GM12801 (cell line): ENCODE results near the gene MTUS2.

Experiments
- TF ChIP-seq, protein P1 (sequence below): IDR thresholded peaks from one replicate; pipeline ENCODE4 v1.5.1; 2011; ENCODE audit warnings: control low read depth; ENCODE audit not compliant: insufficient read length; ENCODE audit errors: extremely low read depth

MTUS2 gene

DNA sequence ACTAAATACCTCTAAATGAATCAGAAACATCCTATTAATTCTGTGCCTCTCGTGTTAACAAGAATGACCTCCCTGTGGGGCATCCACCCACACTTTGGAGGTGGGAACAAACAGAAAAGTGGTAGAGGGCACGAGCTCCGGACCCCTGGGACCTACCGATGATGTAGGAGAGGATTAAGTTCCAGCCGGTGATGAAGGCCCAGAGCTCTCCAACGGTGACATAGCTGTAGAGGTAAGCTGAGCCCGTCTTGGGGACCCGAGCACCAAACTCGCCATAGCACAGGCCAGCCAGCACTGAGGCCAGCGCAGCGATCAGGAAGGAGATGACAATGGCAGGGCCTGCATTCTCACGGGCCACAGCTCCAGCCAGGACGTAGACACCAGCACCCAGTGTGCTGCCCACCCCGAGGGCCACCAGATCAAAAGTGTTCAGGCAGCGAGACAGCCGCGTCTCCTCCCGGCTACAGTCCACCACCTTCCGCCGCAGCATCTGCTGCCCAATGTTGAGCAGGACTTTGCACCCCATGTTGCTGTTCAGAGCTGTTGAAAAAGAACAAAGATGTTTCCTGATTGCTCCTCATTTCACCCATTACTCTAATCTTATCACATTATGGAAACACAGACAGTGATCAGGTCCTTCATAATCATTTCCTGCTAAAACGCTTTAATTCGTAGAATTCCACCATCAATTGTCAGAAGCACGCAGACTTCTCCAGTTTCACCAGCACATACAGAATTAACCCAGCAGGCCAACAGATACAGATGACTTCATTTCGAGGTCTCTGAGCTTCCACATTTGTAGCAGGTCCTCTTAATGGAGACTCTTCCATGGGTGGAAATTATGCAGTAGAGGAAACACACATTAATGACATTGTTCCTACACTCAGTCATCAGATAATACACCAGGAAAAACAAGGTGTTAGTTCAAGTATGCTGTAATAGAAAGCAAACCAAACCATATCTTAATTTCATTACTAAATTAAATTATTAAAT is 715.8 kb downstream of the MTUS2 start:
- TF ChIP-seq, protein P1, sequence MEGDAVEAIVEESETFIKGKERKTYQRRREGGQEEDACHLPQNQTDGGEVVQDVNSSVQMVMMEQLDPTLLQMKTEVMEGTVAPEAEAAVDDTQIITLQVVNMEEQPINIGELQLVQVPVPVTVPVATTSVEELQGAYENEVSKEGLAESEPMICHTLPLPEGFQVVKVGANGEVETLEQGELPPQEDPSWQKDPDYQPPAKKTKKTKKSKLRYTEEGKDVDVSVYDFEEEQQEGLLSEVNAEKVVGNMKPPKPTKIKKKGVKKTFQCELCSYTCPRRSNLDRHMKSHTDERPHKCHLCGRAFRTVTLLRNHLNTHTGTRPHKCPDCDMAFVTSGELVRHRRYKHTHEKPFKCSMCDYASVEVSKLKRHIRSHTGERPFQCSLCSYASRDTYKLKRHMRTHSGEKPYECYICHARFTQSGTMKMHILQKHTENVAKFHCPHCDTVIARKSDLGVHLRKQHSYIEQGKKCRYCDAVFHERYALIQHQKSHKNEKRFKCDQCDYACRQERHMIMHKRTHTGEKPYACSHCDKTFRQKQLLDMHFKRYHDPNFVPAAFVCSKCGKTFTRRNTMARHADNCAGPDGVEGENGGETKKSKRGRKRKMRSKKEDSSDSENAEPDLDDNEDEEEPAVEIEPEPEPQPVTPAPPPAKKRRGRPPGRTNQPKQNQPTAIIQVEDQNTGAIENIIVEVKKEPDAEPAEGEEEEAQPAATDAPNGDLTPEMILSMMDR, result no peak

DNA sequence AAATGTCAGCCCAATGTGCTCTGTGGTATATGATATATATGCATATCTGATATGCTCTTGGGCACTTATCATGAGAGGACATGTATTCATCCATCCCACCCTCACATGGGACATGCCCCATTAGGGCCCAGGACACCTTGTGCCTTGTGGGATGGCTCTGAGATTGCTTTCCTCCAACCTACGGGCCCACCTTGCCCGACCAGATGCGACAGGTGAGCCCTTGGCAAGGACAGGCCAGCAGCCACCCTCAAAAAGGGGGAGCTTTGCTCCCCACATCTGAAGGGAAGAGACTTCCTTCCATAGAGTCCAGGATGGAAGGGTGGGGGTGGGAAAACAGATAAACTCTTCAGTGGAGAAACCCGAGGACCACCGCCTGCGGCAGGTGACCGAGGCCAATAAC is 716.7 kb downstream of the MTUS2 start:
- TF ChIP-seq, protein P1, result no peak

DNA sequence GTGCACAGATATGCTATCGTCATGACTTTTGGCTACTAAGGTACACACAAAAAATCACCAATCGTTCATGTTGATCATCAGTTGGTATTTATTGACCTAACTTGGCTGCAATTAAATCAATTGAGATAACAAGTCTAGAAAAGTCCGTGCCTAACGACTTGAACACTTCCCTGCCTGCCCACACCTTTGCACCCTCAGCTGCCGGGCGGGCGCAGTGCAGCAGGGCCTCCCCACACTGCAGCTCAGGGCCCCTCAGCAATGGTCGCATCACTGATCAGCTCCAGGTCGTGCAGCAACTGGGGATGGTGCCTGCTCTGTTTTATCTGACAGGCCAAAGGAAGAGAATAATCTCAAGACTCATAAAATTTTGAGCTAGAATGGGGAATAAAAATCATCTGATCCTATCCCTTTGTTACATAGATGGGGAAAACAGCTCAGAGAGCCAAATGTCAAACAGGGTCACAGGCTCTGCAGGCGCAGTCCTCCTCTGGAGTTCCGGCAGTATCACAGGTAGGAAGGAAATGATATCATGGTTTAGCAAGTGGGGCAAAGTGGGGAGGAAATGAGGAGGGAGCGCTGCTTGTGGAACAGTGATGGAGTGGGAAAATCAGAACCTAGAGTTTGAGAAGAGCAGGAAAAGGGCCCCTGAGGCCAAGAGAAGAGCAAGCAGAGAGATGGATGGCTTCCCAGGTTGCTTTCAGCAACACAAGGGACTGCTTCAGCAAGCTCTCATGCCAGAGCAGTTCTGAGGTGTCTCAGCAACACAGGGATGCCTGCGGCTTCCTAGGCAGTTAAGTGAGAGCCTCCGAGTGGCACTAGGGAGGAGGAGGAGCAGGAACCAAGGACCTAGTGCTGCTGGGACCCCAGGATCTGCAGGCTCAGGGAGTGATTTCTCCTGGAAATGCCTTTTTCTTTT is 717.9 kb downstream of the MTUS2 start:
- TF ChIP-seq, protein P1, result no peak

DNA sequence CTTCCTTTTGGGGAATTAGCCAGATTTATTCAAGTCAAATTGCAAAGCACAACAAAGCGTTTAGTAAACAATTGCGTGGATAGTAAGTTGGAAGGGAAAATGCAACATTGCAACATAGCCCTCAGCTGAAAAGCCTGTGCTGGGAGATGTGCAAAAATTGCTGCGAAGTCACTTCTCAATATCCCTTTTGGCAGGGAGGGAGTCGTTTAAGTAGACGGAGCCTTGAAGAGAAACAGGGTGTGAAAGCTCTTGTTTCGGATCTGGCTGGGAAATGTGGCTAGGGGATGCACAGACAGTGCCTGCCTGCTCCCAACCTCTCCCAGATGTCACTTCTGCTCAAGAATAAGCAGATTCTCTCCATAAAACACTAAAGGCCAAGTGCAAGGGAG is 718.5 kb downstream of the MTUS2 start:
- TF ChIP-seq, protein P1, result no peak

DNA sequence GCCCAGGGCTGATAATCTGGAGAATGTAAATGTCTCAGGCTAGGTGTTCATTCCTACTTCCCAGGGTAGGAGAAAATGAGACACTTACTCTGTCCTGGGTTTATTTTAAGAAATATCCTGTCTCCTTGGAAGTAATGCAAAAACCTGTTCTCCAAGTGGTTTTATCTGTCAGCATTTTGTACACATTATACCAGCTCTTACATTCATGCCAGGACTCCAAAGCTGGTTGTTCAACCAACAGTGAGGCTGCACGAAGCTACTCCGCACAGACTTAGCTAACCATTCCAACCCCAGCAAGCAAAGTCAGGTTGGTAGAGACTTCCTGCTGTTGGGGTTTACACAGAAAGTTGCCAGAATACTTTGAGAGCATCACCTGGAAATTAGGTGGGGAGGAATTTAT is 719.7 kb downstream of the MTUS2 start:
- TF ChIP-seq, protein P1, result no peak

DNA sequence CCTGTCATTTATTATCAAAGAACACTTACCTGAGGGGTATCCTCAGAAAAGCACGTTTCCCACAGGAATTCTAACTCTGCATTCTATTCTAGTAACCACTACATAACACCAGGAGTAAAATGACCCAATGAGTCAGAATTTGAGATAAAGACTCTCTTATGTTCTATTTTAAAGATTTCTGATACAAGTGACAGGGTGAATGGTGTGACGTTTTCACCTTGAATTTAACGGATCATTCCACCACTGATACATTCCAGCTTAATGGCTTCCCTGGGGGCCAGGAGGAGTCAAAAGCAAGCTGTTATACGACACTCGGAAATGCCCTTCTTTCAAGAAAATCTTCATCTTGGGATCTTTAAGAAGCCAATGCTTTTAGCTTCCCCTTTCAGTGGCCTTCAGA is 720.2 kb downstream of the MTUS2 start:
- TF ChIP-seq, protein P1, result no peak

DNA sequence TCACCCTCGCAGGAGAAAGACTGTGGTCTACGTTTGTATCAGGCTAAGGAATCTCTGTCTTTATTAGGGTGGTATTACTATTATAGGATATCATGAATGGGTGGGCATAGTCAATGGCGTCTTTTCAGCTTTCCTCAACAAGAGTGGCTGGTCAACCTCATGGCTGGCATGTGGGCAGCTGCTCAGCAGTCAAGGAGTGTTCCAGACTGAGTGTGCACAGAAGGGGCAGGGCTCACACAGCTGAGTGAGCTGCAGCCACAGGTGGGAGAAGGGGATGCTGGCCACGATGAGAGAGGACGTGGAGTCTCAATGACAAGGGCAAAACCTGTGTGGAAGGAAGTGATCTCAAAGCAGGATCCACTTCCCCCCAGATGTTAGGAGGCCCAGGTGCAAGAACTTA is 720.7 kb downstream of the MTUS2 start:
- TF ChIP-seq, protein P1, result no peak
